T-helper 1 cell treated with Interleukin-12 subunit alpha and Interleukin-12 subunit beta and Interleukin-4 antibody, amounts not matched to agents 30 ng/mL and 1 ng/mL, for 36 hours (primary cell): Measurements from ENCODE around the gene PRKACB. TPM values are rescaled to one million over a fixed set of nuclear protein-coding genes. Genes with fewer than 3 reads are reported as not detected.
"Not testable (repeated sequence)": the region's sequence is repeated elsewhere in the genome, so short reads cannot be mapped to it uniquely, and the experiment has no call there.

Experiments
- intact Hi-C: fragments of 100-400 bp; cut with micrococcal nuclease; formaldehyde crosslinking; loops from one replicate; pipeline ENCODE4 v1.15.1; 2024
- total RNA-seq: library from RNA; stranded (reverse); gene quantifications from 2 replicates; pipeline ENCODE4 v1.2.3, GENCODE V29; 2022

Gene PRKACB
- total RNA-seq, 1 donor from 2014 or later: 54.5 TPM

GRCh38 chr1:84265867-84266266 lies 121.8 kb downstream of the PRKACB start:
- intact Hi-C loops: no loop called here

DNA sequence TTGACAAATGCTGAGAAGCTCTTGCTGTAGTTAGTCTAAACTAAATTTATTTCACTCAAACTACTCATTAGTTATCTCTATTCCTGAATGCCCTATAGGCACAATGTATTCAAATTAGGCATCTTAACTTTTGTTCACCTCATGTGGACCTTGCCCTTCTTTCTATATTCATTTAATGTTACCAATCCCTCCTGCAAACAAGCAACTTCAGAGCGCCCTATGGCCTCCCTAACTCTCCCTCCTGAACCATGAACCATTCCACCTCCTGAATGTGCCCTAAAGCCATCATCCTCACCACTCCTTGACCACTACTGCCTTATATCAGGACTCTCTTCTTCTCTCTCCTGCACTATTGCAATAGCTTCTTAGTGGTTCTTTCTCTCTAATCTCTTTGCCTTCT lies 122.7 kb downstream of the PRKACB start:
- intact Hi-C loops: no loop called here

DNA sequence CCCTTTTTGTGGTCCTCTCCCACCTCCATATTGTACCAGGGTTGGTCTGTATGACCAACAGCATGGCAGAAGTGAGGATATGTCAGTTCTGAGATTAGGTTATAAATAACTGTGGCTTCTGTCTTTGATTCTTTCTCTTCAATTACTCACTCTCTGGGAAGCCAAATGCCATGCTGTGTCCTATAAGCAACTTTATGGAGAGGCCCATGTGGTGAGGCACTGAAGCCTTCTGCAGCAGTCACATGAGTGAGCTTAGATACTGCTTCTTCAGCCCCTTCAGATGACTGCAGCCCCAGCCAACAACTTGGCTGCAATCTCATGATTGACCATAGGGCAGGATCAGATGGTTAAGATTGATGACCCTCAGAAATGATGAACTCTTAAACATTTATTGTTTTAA lies 123.4 kb downstream of the PRKACB start:
- intact Hi-C loops: no loop called here

DNA sequence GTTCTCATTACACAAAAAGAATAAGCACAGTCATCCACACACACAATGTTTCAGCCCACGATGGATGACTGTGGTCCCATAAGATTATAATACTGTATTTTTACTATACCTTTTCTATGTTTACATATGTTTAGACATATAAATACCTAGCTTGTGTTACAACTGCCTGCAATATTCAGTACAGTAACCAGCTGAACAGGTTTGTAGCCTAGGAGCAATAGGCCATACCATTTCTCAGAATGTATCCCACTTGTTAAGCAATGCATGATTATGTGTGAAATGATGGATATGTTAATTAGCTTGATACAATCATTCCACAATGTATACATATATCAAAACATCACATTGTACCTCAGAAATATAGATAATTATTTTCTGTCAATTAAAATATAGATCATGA lies 124.3 kb downstream of the PRKACB start:
- intact Hi-C loops: no loop called here

DNA sequence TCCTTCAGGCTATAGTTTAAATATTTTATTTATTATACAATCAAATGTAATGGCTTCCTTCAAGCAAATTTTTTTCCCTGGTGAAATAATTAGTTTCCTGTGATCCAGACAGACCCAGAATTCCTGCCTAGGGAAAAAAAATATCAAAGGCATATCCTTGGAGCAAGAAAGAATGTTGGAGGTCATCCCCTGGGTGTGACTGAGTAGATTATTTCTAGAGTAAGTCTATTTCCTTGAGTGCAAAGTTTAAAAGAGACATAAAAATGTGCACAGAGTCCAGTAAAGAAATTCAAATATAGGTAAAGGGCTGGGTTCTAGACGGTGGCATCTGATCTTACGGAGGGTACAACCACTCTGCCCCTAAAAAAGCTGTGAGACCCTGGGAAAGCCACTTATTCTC lies 125.2 kb downstream of the PRKACB start:
- intact Hi-C loops: no loop called here

DNA sequence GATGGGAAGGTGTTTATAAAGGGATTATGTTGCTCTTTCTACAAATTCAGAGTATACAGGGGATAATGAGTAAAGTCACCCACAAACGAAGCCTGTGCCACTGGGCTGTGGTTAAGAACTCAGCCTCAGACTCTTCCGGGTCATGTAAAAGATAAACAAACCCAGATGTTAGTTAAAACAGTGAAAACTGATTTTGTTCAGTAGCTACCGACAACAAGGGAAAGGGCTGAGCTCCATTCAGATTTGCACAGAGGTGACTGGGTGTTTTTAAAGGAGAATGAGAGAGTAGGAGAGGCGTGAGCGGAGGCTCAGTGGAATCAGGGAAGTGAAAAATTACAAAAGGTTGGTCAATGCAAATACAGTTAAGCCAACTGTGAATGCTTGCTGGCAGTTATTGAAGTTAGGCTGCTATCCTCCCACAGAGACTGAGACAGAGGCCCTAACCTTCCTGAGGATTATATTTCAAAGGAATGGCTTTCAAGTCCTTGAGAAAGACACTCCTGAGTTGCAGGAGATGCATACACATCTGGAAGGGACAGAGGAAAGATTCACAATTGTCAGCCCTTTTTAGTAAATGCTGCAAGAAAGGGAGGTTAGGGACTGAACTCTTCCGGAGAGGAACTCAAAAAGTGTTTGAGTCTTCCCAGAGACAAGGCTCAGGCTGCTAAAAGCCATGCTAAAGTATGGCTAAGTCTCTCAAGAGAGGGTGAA lies 127.5 kb downstream of the PRKACB start:
- intact Hi-C loops: no loop called here

- intact Hi-C loops: no loop called here
These were observed 128.3 kb downstream of the PRKACB start for GRCh38 chr1:84272401-84272800.

- intact Hi-C loops: no loop called here
These were observed 133.4 kb downstream of the PRKACB start for GRCh38 chr1:84277343-84278059.

GRCh38 chr1:84278905-84279304 lies 134.8 kb downstream of the PRKACB start:
- intact Hi-C loops: no loop called here

DNA sequence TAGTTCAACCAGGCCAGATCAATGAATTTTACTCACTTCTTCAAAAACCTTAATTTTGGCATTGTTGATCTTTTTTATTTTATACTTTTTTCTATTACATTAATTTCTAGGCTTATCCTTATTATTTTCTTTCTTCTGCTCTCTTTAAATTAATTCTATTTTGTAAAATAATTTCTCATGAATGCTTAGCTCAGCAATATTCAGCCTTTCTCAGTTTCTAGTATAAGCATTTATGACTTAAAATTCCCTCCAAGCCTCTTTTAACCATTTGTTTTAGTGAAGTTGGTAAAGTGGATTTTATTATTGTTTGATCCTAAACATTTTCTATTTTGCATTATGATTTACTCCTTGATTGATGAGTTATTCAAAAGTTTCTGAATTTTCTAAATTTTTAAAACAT lies 136.8 kb downstream of the PRKACB start:
- intact Hi-C loops: no loop called here

- intact Hi-C loops: no loop called here
These were observed 138.8 kb downstream of the PRKACB start for GRCh38 chr1:84282780-84283333.

- intact Hi-C loops: no loop called here
These were observed 139.3 kb downstream of the PRKACB start for GRCh38 chr1:84283381-84283780.

- intact Hi-C loops: no loop called here
These were observed 142.0 kb downstream of the PRKACB start for GRCh38 chr1:84286071-84286470.

- intact Hi-C loops: not testable (repeated sequence)
These were observed 143.3 kb downstream of the PRKACB start for GRCh38 chr1:84287389-84287788.

Other genes starting within 250 kb of the PRKACB start
- gene TTLL7, start 145.1 kb upstream of the PRKACB start, total RNA-seq: 1.9 and 2.3 TPM in 2 replicates
- not detected in 2 replicates for gene SAMD13, start 157.4 kb downstream of the PRKACB start, total RNA-seq